Mucosa of gallbladder (tissue), 1 donor: ENCODE results near the gene FLNA. TPM values are rescaled to one million over a fixed set of nuclear protein-coding genes. Genes with fewer than 3 reads are reported as not detected.
"Not testable (repeated sequence)": the region's sequence is repeated elsewhere in the genome, so short reads cannot be mapped to it uniquely, and the experiment has no call there.

Experiments
- DNase-seq: peaks from one replicate; pipeline ENCODE4 v3.0.0-alpha.2; 2020; ENCODE audit warnings: low spot score
- total RNA-seq: library from RNA; stranded (reverse); gene quantifications from one replicate; pipeline ENCODE4 v1.2.1, GENCODE V29; 2021
- donor health status: DM: no; HTN: no; CAD: no.

The FLNA gene
- total RNA-seq, 1 donor from 2014 or later = 2,367 TPM

DNA sequence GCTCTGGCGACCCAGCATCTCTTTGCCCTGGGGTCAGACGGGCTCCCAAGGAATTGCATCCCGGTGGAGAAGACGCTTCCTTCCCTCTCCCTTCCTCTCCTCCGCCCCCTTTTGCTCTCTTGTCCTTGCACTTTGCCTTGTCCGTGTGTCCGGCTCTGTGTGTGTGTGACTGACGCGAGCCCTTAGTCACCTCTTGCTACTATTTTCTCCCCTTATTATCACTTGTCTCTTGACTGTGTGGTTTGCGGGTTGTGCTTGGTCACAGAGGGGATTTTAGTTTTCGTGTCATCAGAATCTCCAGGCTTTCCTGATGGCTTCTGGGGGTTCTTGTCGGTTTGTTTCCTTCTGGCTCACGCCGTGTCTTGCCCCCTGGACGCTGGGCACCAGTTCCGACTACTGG is 31.4 kb downstream of the FLNA start:
- DNase-seq = not testable (repeated sequence)

DNA sequence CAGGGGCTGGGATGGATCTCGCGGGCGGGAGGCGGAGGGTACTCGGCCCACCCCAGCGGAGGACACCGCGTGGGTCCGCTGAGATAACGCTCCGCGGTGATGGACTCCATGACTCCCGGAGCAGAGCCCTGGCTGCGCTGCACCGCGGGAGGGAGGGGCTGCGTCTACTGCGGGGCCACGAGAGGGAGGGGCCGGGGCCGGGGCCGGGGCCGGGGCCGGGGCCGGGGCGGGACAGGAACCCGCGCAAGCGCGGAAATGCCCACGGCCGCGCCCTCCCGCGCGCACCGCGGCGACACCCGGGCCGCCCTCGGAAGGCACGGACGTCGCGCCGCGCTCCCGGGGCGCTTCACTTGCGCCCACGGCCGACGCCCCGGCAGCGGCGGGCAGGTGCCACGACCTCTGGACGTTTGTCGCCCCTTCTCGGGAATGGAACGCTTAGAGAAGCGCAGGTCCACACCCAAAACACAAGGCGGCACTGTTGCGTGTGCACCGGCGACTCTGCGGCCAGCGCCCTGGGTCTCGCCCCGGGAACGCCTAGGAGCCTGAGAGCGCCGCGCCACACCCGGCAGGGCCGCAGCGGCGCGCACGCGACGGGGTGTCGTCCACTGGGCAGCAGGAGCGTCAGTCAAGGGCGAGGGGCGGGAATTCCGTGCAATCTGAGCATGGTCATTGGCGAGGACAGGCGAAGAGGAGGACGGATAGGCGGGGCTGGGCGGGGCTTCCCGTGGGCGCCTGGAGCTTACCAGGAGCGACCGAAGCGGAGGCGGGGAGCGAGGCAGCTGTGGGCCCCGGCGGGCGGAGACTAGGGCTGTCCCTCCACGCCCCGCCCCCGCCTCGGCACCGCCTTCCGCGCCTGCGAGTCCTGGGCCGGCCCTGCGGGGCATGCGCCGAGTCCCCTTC is 32.8 kb downstream of the FLNA start:
- DNase-seq = not testable (repeated sequence)

DNA sequence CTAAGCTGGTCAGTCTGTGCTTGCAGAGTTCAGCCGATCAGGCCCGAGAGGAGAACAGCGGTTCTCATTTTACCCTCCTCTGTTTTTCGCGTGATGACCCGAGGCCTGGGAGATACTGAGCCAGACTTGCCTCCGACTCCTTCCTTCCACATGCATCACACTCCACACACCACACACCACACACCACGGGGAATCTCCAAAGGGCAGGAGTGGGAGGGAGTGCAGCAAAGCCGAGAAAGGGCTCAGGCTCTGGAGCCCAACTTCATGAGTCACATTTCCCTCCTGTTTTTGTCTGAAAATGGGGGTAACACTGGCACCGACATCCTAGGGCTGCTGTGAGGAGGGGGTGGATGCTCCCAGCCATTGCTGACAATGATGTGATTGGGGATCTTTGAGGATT is 39.9 kb downstream of the FLNA start:
- no peak for DNase-seq

DNA sequence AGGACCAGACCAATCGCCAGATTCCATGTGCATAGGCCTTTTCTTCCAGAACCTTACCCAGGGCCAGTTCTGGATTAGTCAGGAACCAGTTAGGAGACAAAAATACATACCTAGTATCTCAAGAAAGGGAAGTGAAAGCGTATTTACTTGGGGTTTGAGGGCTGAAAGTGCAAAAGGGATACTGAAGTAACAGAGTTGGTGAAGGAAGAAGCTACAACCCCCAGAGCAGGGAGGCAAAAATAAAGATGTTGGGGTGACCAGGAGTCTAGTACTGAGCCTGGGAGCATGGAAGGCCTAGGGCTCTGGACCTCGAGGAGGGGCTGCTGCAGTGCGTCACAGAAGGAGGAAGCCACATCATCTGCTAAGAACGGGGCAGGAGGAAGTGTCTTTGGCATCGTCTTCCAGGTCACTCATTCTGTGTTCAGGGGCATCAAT is 40.6 kb downstream of the FLNA start:
- DNase-seq = no peak

DNA sequence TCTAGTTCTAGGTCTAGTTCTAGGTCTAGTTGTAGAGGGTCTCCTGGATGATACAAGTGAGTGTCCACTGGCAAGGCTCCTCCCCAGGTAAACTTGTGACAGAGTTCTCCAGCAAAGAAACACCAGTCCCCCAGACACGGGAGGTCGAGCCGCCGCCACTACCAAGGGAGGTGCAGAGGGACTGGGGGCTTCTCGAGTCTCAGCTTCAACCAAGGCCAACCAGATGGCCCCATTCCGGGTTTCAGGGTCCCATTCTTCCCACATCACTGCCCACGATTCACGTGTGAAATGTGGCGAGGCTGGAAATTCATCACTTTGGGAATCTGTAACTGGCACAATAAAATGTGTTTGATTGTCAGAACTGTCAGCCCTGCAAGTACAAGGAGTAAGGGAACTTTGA is 41.3 kb downstream of the FLNA start:
- DNase-seq = no peak

DNA sequence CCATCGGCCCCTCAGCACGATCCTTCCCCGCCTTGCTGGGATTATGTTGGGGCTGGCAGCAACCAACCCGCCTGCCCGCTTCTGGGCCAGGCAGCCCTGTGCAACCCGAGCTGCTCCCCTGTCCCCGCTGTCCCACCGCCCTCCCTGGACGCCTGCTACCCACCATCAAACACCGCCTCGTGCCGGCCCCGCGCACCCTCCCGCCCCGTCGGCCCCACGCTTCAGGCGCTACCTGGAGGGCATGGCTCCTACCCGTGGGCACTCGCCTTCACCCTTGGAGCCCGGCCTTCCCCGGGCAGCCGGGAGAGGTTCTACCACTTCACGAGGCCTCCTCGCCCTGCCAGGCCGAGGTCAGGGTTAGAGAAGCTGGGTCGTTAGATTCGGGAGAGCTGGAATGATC is 41.9 kb downstream of the FLNA start:
- no peak for DNase-seq

DNA sequence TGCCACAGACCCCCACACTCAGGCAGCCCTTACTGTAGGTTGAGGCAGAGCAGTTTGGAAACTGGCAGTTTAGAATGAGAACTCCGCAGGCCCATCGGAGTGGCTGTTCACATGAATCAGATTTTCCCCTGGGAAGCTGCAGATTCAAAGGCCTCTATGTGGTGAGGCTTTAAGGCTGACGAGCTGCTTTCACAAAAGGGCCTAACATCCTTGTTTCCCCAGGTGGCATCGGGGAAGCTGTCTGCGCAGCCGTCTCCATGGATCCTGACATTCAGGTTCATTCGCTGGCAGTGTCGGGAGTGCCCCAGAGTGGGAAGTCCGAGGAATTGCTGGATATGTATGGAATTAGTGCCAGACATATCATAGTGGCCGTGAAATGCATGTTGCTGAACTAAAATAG is 45.1 kb downstream of the FLNA start:
- DNase-seq = no peak

DNA sequence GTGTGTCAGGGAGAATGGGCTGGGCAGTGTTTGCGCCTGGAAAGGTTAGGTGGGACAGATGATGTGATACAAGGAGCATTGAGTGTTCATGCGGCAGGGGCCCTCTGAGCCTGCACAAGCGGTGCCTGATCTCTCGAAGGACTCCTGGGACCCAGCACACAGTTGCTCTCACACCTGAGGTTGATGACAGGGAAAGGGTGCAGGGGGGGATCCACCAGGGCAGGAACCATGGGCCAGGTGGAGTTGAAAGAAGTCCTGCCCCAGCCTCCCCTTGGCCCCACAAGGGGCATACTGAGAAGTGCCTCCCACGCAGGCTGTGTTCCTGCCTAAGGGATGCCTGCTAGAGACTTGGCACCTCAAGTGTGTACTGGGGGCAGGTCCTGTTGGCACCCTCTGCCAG is 45.8 kb downstream of the FLNA start:
- DNase-seq = no peak

DNA sequence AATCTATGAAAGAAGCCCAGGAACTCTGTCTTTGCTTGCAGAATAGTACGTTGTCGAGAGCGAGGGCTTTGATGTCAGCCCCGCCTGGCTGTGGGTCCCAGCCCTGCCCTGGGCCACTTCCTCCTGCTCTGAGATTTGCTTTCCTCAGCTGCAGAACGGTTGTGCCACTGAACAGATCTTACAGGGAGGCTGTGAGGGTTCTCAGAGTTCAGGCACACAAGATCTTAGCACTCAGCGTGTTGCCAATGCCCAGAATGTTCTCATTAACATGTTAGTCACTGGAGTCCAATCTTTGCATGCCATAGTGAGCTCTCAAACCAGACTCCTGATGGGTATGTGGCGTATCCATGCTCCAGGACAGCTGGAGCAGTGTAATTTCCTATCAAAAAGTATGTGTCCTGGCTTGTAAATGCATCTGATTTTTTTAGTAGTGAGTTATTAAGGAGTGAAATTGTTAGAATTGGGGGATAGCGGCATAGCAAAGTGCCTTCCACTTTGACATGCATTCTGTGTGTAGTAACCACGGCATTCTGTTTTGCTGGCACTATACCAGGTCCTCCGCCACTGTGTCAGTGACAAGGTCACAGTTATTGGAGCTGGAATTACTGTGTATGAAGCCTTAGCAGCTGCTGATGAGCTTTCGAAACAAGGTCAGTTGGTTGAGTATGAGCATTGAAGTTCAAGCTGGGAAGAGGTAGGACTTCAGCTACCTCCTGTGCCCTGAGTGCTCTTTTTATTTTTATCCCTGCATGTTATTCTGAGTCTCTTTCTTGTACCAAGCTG is 47.2 kb downstream of the FLNA start:
- no peak for DNase-seq

DNA sequence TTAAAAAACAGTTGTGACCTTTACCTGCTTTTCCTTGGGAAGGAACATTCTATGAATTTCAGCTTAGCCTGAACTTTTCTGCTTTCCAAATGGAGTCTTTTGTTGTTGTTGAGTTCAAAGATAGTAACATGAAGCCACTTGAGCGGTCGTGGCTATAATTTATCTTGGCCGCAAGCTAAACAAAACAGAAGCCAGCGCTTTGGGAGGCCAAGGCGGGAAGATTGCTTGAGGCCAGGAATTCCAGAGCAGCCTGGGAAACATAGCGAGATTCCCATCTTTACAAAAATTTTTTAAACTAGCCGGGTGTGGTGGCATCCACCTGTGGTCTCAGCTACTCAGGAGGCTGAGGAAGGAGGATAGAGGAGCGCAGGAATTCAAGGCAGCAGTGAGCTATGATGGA is 48.9 kb downstream of the FLNA start:
- DNase-seq = no peak

DNA sequence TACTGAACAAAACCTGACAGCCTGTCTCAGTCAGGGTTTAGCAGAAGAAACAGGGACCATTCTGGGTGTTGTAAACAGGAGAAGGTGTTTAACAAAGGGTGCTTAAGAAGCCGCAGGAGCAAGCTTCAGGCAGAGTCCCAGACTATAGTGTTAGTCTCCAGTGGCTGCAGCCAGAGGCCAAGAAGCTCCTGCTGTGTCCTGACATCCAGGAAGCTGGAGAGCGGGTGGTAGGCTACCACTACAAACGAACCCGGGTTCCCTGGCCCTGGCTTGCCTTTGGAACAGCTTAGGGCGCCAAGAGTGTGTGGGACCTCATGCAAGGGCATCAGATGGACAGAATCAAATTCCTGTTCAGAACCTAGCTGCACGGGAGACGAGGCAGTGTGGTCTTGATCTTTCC is 50.9 kb downstream of the FLNA start:
- DNase-seq = no peak

DNA sequence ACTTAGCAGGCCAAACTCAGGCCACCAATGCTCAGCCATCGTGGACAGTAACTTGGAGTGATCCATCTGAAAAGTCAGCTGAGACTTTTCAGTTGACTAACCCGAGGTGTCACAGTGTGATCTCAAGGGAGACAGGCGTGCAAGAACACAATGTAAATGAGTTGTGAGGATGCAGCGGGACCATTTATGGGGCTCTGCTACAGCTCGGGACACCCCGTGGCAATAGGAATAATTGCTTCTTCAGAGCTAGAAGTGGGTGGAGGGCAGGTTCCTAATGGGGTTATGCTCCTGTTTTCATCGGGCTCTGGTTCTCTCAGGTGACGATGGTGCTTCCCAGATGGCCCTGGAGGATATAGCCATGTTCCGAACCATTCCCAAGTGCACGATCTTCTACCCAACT is 51.5 kb downstream of the FLNA start:
- no peak for DNase-seq

DNA sequence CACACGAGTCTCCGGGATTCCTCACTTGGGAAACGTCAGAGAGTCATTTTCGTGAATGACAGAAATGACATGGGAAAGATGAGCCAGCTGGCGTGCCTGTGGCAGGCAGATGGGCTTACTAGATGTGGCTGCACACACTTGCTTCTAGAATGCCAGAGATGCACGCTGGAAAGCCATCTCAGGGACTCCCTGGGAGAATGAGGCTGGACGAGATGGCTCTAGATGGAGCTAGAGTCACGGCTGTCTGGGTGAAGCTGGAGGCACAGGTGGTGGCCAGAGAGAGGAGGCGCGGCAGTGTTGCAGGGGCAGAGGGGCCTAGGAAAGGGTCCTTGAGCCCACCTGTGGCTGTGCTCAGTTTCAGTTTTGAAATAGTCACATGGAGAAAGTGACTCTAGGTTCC is 52.8 kb downstream of the FLNA start:
- no peak for DNase-seq

DNA sequence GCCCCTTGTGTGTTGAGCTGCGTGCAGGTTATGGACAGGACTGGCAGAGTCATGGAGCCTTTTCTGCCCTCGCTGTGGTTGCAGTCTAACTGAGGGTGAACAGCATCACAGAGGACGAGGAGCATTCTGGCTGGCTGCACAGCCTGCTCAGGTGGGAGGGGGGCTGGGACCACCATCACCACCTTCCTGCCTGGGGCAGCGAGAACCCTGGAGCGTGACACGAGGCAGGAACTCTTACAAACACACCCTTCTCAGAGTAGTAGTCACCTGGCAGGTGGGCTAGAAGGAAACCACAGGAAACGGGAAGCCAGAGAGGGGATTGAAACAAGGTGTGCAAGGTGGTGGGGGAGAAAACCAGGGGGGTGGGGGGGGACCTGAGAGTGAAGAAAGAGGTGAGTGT is 53.3 kb downstream of the FLNA start:
- DNase-seq = no peak

DNA sequence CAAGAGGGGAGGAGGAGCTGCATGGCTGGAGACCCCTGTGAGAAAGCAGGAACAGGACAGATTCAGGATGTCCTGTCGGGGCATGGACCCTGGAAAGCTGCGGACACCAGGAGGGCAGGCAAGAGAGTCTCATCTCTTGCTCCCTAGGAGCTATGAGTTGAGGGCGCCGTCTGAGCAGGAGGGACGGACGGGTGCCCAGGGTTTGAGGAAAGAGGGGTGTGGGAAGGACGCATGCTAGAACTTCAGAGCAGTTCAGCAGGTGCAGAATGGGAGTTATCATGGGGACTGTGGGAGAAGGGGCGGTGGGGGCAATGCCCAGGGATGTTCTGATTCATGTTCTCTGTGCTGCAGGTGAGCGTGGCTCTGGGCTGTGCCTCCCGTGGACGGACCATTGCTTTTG is 54.0 kb downstream of the FLNA start:
- no peak for DNase-seq

DNA sequence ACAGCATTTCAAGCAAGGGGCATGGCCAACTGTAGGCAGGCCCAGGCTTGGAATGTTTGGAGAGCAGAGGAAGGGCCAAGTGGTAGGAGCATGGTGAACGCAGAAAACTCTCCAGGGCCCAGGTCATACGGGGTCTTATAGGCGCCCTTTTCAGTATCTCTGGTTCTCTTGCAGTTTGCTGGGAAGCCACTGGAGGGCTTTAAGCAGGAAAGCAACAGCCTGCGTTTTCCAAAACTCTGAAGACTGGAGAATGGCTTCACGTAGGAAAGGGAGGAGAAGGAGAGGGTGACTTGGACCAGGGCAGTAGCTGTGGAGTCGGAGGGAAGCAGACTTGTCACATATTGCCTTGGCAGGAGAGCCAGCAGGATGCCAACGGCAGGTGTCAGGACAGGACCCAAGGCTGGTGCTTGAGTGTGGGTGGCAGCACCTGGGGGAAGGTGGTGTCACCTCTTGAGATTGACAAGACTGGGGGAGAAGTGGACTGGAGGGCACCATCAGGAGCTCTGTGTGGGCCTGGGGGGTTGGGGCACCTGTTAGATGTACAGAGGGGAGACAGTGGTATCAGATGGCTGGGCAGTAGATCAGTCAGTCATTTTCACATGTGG is 56.9 kb downstream of the FLNA start:
- no peak for DNase-seq

DNA sequence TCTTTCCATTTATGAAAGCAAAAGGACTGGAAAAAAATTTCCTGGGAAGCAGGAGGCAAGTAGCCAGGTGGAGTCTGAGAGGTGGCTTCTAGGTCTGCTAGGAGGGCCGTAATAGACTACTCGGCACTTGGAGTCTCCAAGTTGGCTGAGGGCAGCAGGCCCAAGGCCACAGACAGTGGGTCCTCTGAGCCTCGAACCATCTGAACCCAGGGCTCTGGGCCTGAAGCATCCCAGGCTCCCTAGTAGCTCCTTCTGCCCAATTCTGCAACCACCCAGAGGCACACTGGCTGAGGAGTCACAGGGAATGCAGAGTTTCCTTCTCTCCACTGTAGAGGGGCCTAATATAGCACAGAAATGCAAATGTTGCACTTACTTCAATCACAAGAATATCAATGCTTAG is 59.0 kb downstream of the FLNA start:
- no peak for DNase-seq

DNA sequence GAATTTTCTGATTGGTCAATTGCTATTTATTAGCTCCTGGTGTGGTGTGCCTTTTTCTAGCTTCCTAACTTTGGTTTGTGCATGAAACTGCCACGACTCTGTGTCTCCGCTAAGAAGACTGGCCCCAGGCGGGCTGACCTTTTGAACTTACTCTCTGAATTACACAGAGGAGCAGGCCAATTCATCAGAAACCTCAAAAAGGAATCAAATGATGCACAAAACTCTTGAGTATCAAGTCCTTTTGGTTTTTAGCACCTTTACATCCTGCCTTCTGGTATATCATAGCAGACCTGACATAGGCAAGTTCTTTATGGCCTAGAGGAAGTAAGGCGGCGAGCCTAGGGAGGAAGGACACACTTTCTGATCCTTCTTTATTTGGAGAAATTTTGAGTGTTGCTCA is 61.3 kb downstream of the FLNA start:
- no peak for DNase-seq

DNA sequence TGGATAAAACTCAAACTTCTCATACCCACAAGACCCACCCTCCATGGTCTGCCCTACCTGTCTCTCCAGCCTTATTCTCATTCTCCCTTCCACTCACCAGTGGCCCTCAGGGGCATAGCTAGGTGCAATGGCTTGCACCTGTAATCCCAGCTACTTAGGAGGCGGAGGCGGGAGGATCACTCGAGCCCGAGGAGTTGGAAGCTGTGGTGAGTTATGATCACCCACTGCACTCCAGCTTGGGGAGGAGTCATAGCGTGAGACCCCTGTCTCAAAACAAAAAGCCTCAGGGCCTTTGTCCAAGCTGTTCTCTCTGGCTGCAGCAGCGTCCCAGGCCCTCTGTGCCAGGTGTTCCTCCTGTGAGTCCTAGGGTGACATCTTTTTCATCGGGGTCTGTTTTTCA is 62.3 kb downstream of the FLNA start:
- no peak for DNase-seq

DNA sequence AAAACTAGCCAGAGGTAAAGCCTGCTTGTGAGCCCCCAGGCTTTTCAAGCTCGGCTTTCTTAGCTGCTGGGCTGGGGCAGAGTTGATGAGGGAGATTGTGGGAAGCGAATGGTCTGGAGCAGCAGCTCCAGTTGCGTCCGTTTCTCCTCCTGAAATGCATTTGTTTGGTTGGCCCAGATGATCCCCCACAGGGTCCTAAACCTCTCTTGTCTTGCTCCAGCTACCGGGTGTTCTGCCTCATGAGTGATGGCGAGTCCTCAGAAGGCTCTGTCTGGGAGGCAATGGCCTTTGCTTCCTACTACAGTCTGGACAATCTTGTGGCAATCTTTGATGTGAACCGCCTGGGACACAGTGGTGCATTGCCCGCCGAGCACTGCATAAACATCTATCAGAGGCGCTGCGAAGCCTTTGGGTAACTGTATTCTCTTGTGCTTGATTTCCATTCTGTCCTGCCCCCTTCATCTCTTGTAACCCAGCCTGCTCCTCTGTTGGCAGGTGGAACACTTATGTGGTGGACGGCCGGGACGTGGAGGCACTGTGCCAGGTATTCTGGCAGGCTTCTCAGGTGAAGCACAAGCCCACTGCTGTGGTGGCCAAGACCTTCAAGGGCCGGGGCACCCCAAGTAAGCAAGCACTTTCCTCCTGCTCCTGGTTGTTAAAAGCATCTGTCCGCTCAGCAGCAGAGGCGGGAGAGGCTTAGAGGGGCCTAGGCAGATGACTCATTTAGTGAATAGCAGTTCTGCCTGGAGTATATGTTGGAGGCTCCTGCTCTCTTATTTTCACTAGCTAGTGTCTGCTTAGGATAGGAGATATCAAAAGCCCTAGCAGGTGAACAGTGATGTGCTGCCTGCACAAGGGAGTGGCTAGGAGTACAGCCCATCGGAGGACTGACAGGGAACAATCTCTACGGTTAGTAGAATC is 63.6 kb downstream of the FLNA start:
- DNase-seq = no peak

DNA sequence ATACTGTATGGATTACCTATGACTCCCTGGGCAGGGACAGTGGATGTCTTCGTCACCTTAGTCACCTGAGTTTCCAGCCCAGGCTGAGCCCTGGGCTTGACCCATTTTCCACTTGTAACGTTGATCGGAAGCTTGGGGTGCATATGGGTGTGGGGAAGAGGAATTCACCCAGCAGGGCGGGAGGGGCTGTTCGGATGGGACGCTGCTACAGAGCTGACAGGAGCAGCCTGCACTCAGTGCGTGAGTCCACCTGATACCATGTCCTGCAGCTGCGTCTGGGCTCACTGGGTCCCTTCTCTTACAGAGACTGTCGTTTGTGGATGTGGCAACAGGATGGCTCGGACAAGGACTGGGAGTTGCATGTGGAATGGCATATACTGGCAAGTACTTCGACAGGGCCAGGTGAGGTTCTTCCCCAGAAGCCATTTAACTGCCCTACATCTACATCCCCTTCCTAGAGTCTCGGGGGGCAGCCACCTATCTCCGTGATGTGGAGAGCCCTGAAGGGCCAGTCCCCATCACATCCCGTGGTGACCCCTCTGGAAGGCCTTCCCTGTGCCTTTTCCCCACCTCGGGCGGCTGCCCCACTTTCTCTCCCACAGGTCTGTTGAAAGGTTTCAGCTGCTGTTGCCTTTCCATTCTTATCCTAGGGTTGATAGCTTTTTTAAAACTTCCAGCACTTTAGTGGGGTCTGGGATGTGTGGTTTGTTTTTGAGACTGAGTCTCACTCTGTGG is 65.2 kb downstream of the FLNA start:
- DNase-seq = no peak
